Endothelial cell of umbilical vein (primary cell): ENCODE measurements around the gene TMEM74B.

ENCODE experiments used
- CTCF ChIP-seq, 2 donors: IDR thresholded peaks; 1 replicate in 1 of 2; 2 replicates in 1 of 2; pipeline ENCODE4 v1.5.1; 2011; ENCODE audit warnings: low read length in 2 of 2, mild to moderate bottlenecking in 2 of 2, moderate library complexity in 2 of 2, control low read depth in 1 of 2, inconsistent platforms in 1 of 2, low read depth in 1 of 2; ENCODE audit not compliant: insufficient read depth in 1 of 2; ENCODE audit errors: extremely low read depth in 1 of 2
- EZH2 ChIP-seq: IDR thresholded peaks from 2 replicates; pipeline ENCODE4 v1.6.1; 2012; ENCODE audit warnings: borderline replicate concordance, low read depth, mild to moderate bottlenecking, moderate library complexity, low read length, inconsistent platforms; ENCODE audit not compliant: severe bottlenecking
- JUN ChIP-seq: IDR thresholded peaks from 2 replicates; pipeline ENCODE4 v1.6.1; 2011; ENCODE audit warnings: borderline replicate concordance, low read depth; ENCODE audit not compliant: insufficient read length, insufficient read depth
- POLR2AphosphoS5 ChIP-seq: IDR thresholded peaks from 2 replicates; pipeline ENCODE4 v1.6.1; 2012; ENCODE audit warnings: low read depth, mild to moderate bottlenecking, control low read depth, low read length, moderate library complexity; ENCODE audit not compliant: insufficient read depth

- TF ChIP-seq CTCF (IDR thresholded peaks at IDR 0.05; ENCODE audit: extremely low read depth in 1 of 2, insufficient read depth in 1 of 2, low read depth in 1 of 2, low read length in 2 of 2) (no peak), JUN (no peak), POLR2AphosphoS5 (no peak), EZH2 (no peak)
Observed at GRCh38 chr20:1195226-1195625, 10.4 kb upstream of the TMEM74B start.
